KMS-11 (cell line): ENCODE results near the gene YJEFN3.

Source experiments
- H2AFZ ChIP-seq: fragments of 200-600 bp; sonication (generic); 2 replicates; pipeline ENCODE4 v1.6.1; 2016; ENCODE audit warnings: antibody characterized with exemption, mixed run types, low read depth
- H3K27ac ChIP-seq: fragments of 200-600 bp; sonication (generic); 2 replicates; pipeline ENCODE4 v1.6.1; 2016; ENCODE audit warnings: mild to moderate bottlenecking, mixed run types
- H3K27me3 ChIP-seq: fragments of 200-600 bp; sonication (generic); 2 replicates; pipeline ENCODE4 v1.6.1; 2017; ENCODE audit warnings: mild to moderate bottlenecking, low read depth, mixed run types, moderate library complexity; ENCODE audit not compliant: insufficient read depth
- H3K36me3 ChIP-seq: fragments of 200-600 bp; sonication (generic); 2 replicates; pipeline ENCODE4 v1.6.1; 2017; ENCODE audit warnings: mild to moderate bottlenecking, mixed run types; ENCODE audit not compliant: insufficient read depth
- H3K4me1 ChIP-seq: fragments of 200-600 bp; sonication (generic); 2 replicates; pipeline ENCODE4 v1.6.1; 2016; ENCODE audit warnings: mild to moderate bottlenecking, low read depth, mixed run types; ENCODE audit not compliant: poor library complexity, severe bottlenecking
- H3K4me2 ChIP-seq: fragments of 200-600 bp; sonication (generic); 2 replicates; pipeline ENCODE4 v1.7.0; 2016; ENCODE audit warnings: mild to moderate bottlenecking, mixed run types
- H3K4me3 ChIP-seq: fragments of 200-600 bp; sonication (generic); IDR thresholded peaks from 2 replicates; pipeline ENCODE4 v1.6.1; 2017; ENCODE audit warnings: low read depth, low read length, mixed read lengths; ENCODE audit not compliant: insufficient read depth
- H3K79me2 ChIP-seq: fragments of 200-600 bp; sonication (generic); 2 replicates; pipeline ENCODE4 v1.6.1; 2016; ENCODE audit warnings: low read depth, mixed run types; ENCODE audit not compliant: insufficient read depth
- H3K9ac ChIP-seq: fragments of 200-600 bp; sonication (generic); 2 replicates; pipeline ENCODE4 v1.6.1; 2016; ENCODE audit warnings: mild to moderate bottlenecking, mixed run types
- H4K20me1 ChIP-seq: fragments of 200-600 bp; sonication (generic); 2 replicates; pipeline ENCODE4 v1.6.1; 2016; ENCODE audit warnings: mild to moderate bottlenecking, mixed run types; ENCODE audit not compliant: insufficient read depth
- TF ChIP-seq, protein P1 (sequence below): fragments of 200-600 bp; sonication (generic); conservative IDR thresholded peaks from 2 replicates; pipeline ENCODE4 v1.6.1; 2017; ENCODE audit warnings: low read depth, mild to moderate bottlenecking, antibody characterized with exemption, low read length, moderate library complexity, mixed read lengths

Gene YJEFN3

GRCh38 chr19:19566306-19566705, 37.6 kb downstream of the YJEFN3 start:
- Histone ChIP-seq H3K27ac (no peak overlapping the region), H3K79me2 (no peaks in the 10 kb centered on the region), H4K20me1 (no peaks in the 10 kb centered on the region), H3K4me2 (no peak overlapping the region), H2AFZ (no peak overlapping the region), H3K36me3 (no peaks in the 10 kb centered on the region), H3K4me3 (no peak overlapping the region), H3K9ac (no peak overlapping the region), H3K27me3 (no peaks in the 10 kb centered on the region), H3K4me1 (no peaks in the 10 kb centered on the region)
- TF ChIP-seq, protein P1, sequence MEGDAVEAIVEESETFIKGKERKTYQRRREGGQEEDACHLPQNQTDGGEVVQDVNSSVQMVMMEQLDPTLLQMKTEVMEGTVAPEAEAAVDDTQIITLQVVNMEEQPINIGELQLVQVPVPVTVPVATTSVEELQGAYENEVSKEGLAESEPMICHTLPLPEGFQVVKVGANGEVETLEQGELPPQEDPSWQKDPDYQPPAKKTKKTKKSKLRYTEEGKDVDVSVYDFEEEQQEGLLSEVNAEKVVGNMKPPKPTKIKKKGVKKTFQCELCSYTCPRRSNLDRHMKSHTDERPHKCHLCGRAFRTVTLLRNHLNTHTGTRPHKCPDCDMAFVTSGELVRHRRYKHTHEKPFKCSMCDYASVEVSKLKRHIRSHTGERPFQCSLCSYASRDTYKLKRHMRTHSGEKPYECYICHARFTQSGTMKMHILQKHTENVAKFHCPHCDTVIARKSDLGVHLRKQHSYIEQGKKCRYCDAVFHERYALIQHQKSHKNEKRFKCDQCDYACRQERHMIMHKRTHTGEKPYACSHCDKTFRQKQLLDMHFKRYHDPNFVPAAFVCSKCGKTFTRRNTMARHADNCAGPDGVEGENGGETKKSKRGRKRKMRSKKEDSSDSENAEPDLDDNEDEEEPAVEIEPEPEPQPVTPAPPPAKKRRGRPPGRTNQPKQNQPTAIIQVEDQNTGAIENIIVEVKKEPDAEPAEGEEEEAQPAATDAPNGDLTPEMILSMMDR = no peak

- H3K4me1 ChIP-seq = no peaks in the 10 kb centered on the region
- no peak overlapping the region for H3K4me2 ChIP-seq
- no peaks in the 10 kb centered on the region for H3K27me3 ChIP-seq
- no peaks in the 10 kb centered on the region for H3K79me2 ChIP-seq
- TF ChIP-seq, protein P1 = no peak
- no peak overlapping the region for H2AFZ ChIP-seq
- no peaks in the 10 kb centered on the region for H4K20me1 ChIP-seq
- no peaks in the 10 kb centered on the region for H3K36me3 ChIP-seq
- H3K4me3 ChIP-seq = no peak overlapping the region
- no peak overlapping the region for H3K9ac ChIP-seq
- H3K27ac ChIP-seq = no peak overlapping the region
Measured at GRCh38 chr19:19567391-19567790, 38.7 kb downstream of the YJEFN3 start.

DNA sequence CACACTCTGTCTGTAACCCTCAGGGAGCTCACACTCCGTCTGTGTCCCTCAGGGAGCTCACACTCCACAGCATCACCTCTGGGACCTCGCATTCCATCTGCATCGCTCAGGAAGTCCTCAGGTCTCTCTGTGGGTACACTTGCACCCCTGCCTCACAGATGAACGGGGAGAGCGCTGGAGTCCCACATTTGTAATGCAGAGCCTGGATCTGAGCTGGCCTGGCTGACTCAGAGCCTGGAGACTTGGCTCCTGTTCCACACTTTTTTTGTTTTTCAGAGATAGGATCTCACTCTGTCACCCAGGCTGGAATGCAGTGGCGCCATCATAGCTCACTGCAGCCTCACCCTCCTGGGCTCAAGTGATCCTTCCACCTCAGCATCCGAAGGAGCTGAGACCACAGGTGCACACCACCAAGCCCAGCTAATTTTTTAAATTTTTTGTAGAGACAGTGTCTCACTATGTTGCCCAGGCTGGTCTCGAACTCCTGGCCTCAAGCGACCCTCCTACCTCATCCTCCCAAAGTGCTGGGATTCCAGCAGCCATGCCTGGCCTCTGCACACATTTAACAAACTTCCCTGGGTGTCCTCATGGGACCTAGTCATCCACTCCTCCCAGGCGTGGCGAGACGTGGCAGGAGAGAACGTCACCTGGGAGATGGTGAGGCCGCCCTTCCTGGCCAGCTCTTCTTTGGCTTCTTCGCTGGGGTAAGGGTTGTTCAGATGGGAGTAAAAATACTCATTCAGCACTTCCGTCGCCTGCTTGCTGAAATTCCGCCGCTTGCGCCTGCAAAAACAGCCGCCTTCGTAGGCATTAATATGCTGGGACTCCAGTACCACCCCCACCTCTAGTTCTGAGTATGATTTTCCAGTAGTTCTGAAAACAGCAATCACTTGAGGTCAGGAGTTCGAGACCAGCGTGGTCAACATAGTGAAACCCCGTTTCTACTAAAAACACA, 40.4 kb downstream of the YJEFN3 start:
- no peak overlapping the region for H3K4me2 ChIP-seq
- no peaks in the 10 kb centered on the region for H4K20me1 ChIP-seq
- H3K79me2 ChIP-seq = no peaks in the 10 kb centered on the region

GRCh38 chr19:19570571-19570970, 41.9 kb downstream of the YJEFN3 start:
- TF ChIP-seq, protein P1 = no peak
- Histone ChIP-seq H3K4me3 (no peak overlapping the region), H3K9ac (no peak overlapping the region), H3K27ac (no peak overlapping the region), H3K4me1 (no peaks in the 10 kb centered on the region), H2AFZ (no peak overlapping the region), H4K20me1 (no peaks in the 10 kb centered on the region), H3K4me2 (no peak overlapping the region), H3K27me3 (no peaks in the 10 kb centered on the region), H3K79me2 (no peaks in the 10 kb centered on the region), H3K36me3 (no peaks in the 10 kb centered on the region)

More for the DNA sequence above, 40.4 kb downstream of the YJEFN3 start:
- no peak overlapping the region for H3K4me3 ChIP-seq
- H3K27me3 ChIP-seq = no peaks in the 10 kb centered on the region
- no peaks in the 10 kb centered on the region for H3K36me3 ChIP-seq
- H3K9ac ChIP-seq = no peak overlapping the region
- TF ChIP-seq, protein P1 = no peak
- no peak overlapping the region for H3K27ac ChIP-seq
- no peaks in the 10 kb centered on the region for H3K4me1 ChIP-seq
- no peak overlapping the region for H2AFZ ChIP-seq
